GM21717 (cell line): ENCODE measurements around the gene ACP4.
"Not testable (repeated sequence)": the region's sequence is repeated elsewhere in the genome, so short reads cannot be mapped to it uniquely, and the experiment has no call there.

Experiments used
- ATAC-seq: cut with Tn5 transposase; IDR thresholded peaks from one replicate; pipeline ENCODE4 v1.9.1; 2021; ENCODE audit warnings: mild to moderate bottlenecking, moderate library complexity; ENCODE audit not compliant: unreplicated experiment

ACP4 gene

GRCh38 chr19:50773454-50773853 is 16.8 kb upstream of the ACP4 start:
- ATAC-seq = not testable (repeated sequence)

- no peak for ATAC-seq
These were observed 14.1 kb upstream of the ACP4 start for GRCh38 chr19:50776131-50776530.

GRCh38 chr19:50777261-50777660 is 13.0 kb upstream of the ACP4 start:
- no peak for ATAC-seq

DNA sequence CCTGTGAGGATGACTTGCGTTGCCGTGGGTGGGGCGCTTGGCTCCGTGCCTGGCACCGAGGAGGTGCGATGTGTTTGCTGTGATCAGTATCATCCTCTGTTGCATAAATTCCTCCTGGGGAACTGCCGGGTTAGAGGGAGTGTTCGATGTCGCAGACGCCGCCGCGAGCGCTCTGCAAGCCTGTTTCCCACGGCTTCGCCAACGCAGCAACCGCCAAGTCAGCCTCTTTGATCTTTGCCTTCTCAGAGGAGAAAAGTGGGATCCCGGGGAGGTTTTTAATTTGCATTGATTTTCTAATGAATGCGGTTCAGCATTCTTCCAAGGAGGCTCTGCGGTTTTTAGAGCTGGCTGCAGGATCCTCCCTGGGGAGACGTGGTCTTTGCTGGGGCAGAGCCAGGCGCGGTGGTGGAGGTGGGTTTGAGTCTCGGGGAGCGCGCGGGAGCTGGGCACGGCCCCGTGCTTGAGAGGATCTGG is 12.3 kb upstream of the ACP4 start:
- no peak for ATAC-seq

DNA sequence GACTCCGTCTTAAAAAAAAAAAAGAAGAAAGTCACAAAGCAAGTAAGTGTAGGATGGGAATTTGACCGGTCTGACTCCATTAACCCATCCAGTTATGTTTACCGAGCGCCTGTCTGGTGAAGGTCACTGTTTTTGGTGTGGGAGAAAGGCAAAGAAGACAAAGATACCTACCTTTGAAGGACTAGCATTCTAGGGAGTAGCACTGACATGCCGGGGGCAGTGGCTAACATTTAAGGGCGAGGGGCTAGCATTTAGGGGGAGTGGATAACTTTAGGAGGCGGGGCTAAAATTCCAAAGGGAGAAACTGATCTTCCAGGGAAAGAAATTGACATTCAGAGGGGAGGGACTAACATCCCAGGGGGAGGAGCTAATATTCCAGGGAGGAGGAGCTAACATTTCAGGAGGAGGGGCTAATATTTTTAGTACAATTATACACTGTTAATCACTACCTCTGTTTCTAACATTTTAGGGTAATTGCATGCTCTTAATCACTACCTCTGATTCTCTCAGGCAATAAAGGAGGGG is 11.2 kb upstream of the ACP4 start:
- ATAC-seq = no peak

DNA sequence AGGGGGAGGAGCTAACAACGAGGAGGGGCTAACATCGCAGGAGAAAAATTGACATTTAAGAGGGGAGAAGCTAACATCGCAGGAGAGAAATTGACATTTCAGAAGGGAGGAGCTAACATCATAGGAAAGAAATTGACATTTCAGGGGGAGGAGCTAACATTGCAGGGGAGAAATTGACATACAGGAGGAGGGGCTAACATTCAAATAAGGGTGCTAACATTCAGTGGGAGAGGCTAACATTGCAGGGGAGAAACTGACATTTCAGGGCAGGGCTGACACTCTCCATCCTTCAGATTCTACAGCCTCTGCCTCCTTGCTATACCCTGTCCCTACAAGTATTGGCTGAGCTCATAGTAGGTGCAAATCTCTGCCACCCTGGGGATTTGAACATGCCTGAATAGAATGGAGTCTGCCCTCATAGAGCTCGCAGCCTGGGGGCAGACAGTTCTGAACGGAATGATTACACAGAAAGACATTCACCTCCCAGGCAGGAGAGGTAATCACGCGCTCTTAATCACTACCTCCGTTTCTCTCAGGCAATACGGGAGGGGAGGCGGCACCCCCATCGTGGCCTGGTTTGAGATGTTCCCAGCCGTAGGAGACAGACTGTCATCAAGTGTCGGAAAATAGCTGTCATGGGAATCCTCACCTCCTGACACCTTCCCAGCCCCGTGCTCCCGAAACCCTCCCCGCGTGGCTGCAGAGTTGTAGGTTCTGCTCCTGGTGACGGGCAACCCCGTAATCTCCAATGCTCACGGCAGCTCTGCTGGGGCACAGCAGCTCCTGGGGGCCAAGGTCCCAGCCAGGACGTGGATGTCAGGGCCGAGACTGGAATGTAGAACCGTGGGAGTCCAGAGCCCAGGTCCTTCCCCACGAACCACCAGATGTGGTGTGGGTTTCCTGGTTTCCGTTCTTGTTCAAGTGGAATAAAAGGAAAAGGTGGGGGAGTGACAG is 10.4 kb upstream of the ACP4 start:
- ATAC-seq = no peak

- no peak for ATAC-seq
These were observed 9.3 kb upstream of the ACP4 start for GRCh38 chr19:50780753-50781435.

- not testable (repeated sequence) for ATAC-seq
These were observed 6.4 kb upstream of the ACP4 start for GRCh38 chr19:50783848-50784152.

- no peak for ATAC-seq
These were observed 5.5 kb upstream of the ACP4 start for GRCh38 chr19:50784710-50785109.

GRCh38 chr19:50785329-50785728 is 4.9 kb upstream of the ACP4 start:
- ATAC-seq = no peak

DNA sequence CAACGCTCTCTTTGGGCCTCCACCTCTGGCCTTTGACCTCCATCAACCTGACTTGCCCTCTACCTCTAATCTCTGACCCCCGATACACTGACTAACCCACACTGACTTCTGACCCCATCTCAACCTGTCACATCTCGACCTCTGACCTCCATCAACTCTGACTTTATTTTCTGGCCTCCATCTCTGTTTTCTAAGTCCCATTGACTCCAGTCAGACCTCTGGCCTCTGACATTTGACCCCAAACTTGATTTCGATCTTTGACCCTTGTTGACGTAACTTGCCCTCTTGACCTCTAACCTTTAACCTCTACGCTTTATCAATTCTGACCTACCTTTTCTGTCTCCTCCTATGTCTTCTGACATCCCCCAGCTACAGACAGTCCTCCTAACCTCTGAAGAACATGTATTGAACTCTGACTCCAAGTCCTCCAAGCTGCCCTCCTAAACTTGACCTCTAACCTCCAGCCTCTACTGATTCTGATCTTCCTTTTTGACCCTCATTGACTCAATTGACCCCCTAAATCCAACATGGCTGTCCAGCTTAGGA is 780 bp downstream of the ACP4 start:
- ATAC-seq = no peak

- no peak for ATAC-seq
These were observed 1.5 kb downstream of the ACP4 start for GRCh38 chr19:50791594-50792271.

- ATAC-seq = no peak
These were observed 2.3 kb downstream of the ACP4 start for GRCh38 chr19:50792272-50793250.

DNA sequence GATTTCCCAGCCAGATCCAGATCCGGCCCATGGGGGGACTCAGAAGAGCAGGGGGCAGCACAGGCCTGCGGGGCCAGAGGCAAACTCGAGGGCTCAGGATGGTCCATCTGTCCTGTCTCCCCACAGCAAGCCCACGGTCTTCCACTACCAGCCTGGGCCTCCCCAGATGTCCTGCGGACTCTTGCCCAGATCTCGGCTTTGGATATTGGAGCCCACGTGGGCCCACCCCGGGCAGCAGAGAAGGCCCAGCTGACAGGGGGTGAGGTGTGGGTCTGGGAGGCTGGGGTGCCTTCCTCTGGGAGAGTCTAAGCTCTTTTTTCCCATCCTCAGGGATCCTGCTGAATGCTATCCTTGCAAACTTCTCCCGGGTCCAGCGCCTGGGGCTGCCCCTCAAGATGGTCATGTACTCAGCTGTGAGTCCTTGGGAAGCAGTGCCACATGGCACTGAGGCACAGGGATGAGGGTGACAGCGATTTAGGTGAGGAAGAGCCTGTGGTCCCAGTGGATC is 3.4 kb downstream of the ACP4 start:
- no peak for ATAC-seq

DNA sequence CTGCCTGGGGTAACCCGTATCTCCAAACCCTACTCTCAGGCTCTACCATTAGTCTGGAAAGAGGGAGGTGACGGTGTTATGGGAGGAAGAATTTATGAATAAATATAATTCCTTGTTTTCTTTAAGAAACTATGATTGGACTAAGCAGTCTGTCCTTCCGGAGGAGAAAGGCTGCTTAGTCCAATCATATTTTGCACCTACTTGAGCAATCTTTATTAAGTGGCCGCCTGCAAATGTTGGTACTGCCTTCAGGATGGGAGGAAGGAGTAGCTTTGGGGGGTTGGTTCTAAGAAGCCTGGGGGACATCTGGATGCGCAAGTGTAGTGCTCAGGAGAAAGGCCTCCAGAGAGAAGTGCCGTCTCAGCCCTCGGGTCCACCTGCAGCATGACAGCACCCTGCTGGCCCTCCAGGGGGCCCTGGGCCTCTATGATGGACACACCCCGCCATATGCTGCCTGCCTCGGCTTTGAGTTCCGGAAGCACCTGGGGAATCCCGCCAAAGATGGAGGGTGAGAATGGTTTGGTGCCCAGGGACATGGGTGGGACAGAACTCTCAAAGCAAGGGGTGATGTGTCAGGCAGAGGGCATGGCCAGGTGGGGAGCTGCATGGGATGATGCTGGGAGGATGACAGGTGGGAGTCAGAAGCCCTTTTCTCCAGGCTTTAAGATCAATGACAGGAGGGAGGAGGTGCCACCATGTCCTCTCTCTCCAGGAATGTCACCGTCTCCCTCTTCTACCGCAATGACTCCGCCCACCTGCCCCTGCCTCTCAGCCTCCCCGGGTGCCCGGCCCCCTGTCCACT is 4.1 kb downstream of the ACP4 start:
- ATAC-seq = no peak

GRCh38 chr19:50794876-50795663 is 4.9 kb downstream of the ACP4 start:
- no peak for ATAC-seq

- no peak for ATAC-seq
These were observed 5.5 kb downstream of the ACP4 start for GRCh38 chr19:50795664-50796073.

- ATAC-seq = no peak
These were observed 6.0 kb downstream of the ACP4 start for GRCh38 chr19:50796128-50796633.
